GM12874 (cell line): ENCODE measurements around the gene MEGF11.

Experiments
- CTCF ChIP-seq: IDR thresholded peaks from 2 replicates; pipeline ENCODE4 v1.5.1; 2011; ENCODE audit warnings: low read depth, mild to moderate bottlenecking, control low read depth, low read length, moderate library complexity; ENCODE audit not compliant: insufficient read depth

The MEGF11 gene

DNA sequence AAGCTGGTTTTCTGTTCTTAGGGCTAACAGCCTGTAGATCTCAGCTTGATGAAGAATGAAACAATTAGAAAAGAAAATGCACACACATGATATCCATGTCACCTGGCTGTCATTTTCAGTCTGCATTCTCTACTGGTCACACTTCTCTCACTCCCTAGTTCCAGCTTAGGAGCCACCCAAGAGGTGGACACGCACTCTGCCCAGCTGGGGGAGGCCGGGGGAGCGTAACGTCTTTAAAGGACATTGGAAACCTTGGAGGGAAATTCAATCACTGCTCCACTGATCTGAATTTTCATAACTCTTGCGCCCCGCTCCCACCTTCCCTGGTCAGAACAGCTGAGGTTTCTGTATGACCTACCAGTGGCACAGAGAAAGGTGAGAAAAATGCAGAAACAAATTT is 304.5 kb downstream of the MEGF11 start:
- no peak for TF ChIP-seq CTCF

DNA sequence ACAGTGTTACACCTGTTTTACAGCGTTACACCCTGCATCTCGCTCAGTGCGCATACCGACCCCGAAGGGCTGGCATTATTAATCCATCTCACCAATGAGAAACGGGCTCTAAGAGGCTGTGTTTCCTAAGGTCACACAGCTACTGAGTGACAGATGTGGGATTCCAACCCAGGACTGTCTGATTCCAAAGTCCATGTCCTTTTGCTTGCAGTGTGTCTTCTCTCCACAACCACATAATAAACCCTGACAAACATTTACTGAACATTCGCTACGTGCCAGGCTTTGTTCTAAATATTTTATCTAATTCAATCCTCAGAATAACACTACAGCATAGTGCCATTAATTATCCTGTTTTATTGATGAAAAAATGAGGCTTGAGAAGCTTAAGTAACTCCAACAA is 305.2 kb downstream of the MEGF11 start:
- no peak for TF ChIP-seq CTCF

- TF ChIP-seq CTCF: no peak
These were observed 306.5 kb downstream of the MEGF11 start for GRCh38 chr15:65947041-65947440.

- TF ChIP-seq CTCF: no peak
These were observed 307.9 kb downstream of the MEGF11 start for GRCh38 chr15:65945616-65946015.

GRCh38 chr15:65944404-65944803 is 309.1 kb downstream of the MEGF11 start:
- no peak for TF ChIP-seq CTCF

DNA sequence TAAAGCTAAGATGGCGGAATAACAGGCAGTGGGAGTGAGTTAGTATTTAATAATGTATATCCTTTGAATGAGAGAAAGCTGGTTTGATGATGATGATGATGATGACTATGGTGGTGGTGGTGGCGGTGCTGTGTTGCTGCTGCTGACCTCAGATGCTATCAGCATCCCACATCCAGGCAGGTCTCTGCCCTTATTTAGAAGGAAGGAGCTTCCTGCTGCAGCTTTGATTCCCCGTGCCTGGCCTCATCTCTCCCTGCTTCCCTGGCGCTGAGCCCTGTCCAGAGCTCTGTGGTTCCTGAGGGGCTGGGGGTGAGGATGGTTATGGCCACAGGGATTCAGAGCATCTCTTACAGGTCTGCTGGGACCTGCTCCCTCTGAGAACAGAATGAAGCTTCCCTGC is 311.1 kb downstream of the MEGF11 start:
- no peak for TF ChIP-seq CTCF

GRCh38 chr15:65940618-65940909 is 313.0 kb downstream of the MEGF11 start:
- no peak for TF ChIP-seq CTCF

- TF ChIP-seq CTCF: no peak
These were observed 313.5 kb downstream of the MEGF11 start for GRCh38 chr15:65939901-65940617.
